Gastroesophageal sphincter (tissue), 4 donors: ENCODE measurements around the gene MC2R. TPM values are rescaled to one million over a fixed set of nuclear protein-coding genes. Genes with fewer than 3 reads are reported as not detected.

Source experiments
- ATAC-seq: fragments of 150-250 bp; one replicate; pipeline ENCODE4 v1.9.1; 2016; ENCODE audit warnings: mild to moderate bottlenecking, moderate library complexity
- H3K27ac ChIP-seq, 4 donors: fragments of 200-600 bp; sonication (generic) in 3 of 4; 1 replicate in 3 of 4; 2 replicates in 1 of 4; pipeline ENCODE4 v1.5.1; 2016 to 2019
- H3K27me3 ChIP-seq: fragments of 200-600 bp; sonication (generic); one replicate; pipeline ENCODE4 v1.5.1; 2019
- H3K36me3 ChIP-seq, 2 donors: fragments of 200-600 bp; sonication (generic); one replicate each; pipeline ENCODE4 v1.5.1; 2019; ENCODE audit warnings: control low read depth in 1 of 2
- H3K4me1 ChIP-seq, 3 donors: fragments of 200-600 bp; sonication (generic); 1 replicate in 2 of 3; 2 replicates in 1 of 3; pipeline ENCODE4 v1.5.1; 2016 to 2019; ENCODE audit warnings: control low read depth in 2 of 3
- H3K4me3 ChIP-seq, 2 donors: fragments of 200-600 bp; sonication (generic); one replicate each; pipeline ENCODE4 v1.5.1; 2019; ENCODE audit warnings: mild to moderate bottlenecking in 1 of 2, moderate library complexity in 1 of 2
- H3K9me3 ChIP-seq, 3 donors: fragments of 200-600 bp; sonication (generic); one replicate each; pipeline ENCODE4 v1.5.1; 2017 to 2019; ENCODE audit warnings: control low read depth in 2 of 3
- CTCF ChIP-seq, 4 experiments: fragments of 200-600 bp in 2 of 4; fragments of 450-650 bp in 2 of 4; sonication (generic) in 1 of 4; IDR thresholded peaks; one replicate each; pipeline ENCODE4 v1.5.1; 2017 to 2019; ENCODE audit warnings: antibody characterized with exemption in 4 of 4, mild to moderate bottlenecking in 2 of 4, moderate library complexity in 2 of 4
- EP300 ChIP-seq: sonication (generic); formaldehyde crosslinking; IDR thresholded peaks from one replicate; pipeline ENCODE4 v1.6.1; 2017; ENCODE audit warnings: antibody characterized with exemption, mild to moderate bottlenecking
- POLR2A ChIP-seq, 2 donors: fragments of 450-650 bp; IDR thresholded peaks; one replicate each; pipeline ENCODE4 v1.6.1; 2017; ENCODE audit warnings: antibody characterized with exemption in 2 of 2, mild to moderate bottlenecking in 2 of 2, moderate library complexity in 1 of 2
- POLR2AphosphoS5 ChIP-seq: sonication (generic); formaldehyde crosslinking; IDR thresholded peaks from one replicate; pipeline ENCODE4 v1.6.1; 2017; ENCODE audit warnings: antibody characterized with exemption
- WGBS, 2 donors: methylation state at CpG; one replicate each; pipeline ENCODE4 v1.1.5; 2018; ENCODE audit warnings: low coverage in 1 of 2; 5-methylcytosine and 5-hydroxymethylcytosine counted together
- total RNA-seq, 4 donors: library from RNA; depleted of rRNA; stranded (reverse); fragments of >200 nt; gene quantifications; one replicate each; pipeline ENCODE4 v1.1.0, GENCODE V29; 2016

The MC2R gene
- total RNA-seq, 4 donors from 2014 or later = not detected

- peaks cover 0 to 6% (median 0%) of the 10 kb centered on the region in 3 donors for H3K9me3 ChIP-seq
- ATAC-seq = no peak
- no peaks in the 10 kb centered on the region for H3K4me1 ChIP-seq
- 13 to 50% methylated on average over 1 of the region's 1 CpG for WGBS, 2 donors
- H3K4me3 ChIP-seq = no peak overlapping the region
- no peaks in the 10 kb centered on the region for H3K36me3 ChIP-seq
- TF ChIP-seq POLR2A (IDR thresholded peaks at IDR 0.05) (no peak), POLR2AphosphoS5 (no peak), EP300 (no peak), CTCF (IDR thresholded peaks at IDR 0.05) (no peak)
- no peak overlapping the region for H3K27ac ChIP-seq
- H3K27me3 ChIP-seq = peaks cover 5% of the 10 kb centered on the region
Observed at GRCh38 chr18:13900633-13901032, 14.7 kb downstream of the MC2R start.

GRCh38 chr18:13895505-13896033 lies 19.8 kb downstream of the MC2R start:
- H3K27ac ChIP-seq = no peak overlapping the region
- H3K4me1 ChIP-seq = no peaks in the 10 kb centered on the region
- peaks cover 5% of the 10 kb centered on the region for H3K27me3 ChIP-seq
- WGBS, 2 donors = 64 to 78% methylated on average over 6 of the region's 6 CpGs
- no peak overlapping the region for H3K4me3 ChIP-seq
- H3K36me3 ChIP-seq = no peaks in the 10 kb centered on the region
- H3K9me3 ChIP-seq = peaks cover 0 to 5% (median 0%) of the 10 kb centered on the region in 3 donors
- TF ChIP-seq POLR2AphosphoS5 (no peak), EP300 (no peak), CTCF (IDR thresholded peaks at IDR 0.05) (no peak), POLR2A (IDR thresholded peaks at IDR 0.05) (no peak)
- ATAC-seq = no peak

- Histone ChIP-seq H3K27me3 (peaks cover 5% of the 10 kb centered on the region), H3K36me3 (no peaks in the 10 kb centered on the region), H3K4me3 (no peak overlapping the region), H3K27ac (no peak overlapping the region), H3K9me3 (no peaks in the 10 kb centered on the region), H3K4me1 (no peaks in the 10 kb centered on the region)
- no peak for TF ChIP-seq EP300
- TF ChIP-seq CTCF (IDR thresholded peaks at IDR 0.05) = no peak
- TF ChIP-seq POLR2A (IDR thresholded peaks at IDR 0.05) = no peak
- no peak for TF ChIP-seq POLR2AphosphoS5
- WGBS, 2 donors = 58 to 75% methylated on average over 2 to 5 of the region's 5 CpGs
- ATAC-seq = no peak
Observed at GRCh38 chr18:13894531-13894930, 20.8 kb downstream of the MC2R start.

- H3K27me3 ChIP-seq = peaks cover 5% of the 10 kb centered on the region
- WGBS, 2 donors = 0 to 40% methylated on average over 1 of the region's 3 CpGs
- no peak for ATAC-seq
- TF ChIP-seq POLR2AphosphoS5 (no peak), EP300 (no peak), POLR2A (IDR thresholded peaks at IDR 0.05) (no peak), CTCF (IDR thresholded peaks at IDR 0.05) (no peak)
- no peaks in the 10 kb centered on the region for H3K4me1 ChIP-seq
- no peak overlapping the region for H3K27ac ChIP-seq
- no peaks in the 10 kb centered on the region for H3K36me3 ChIP-seq
- H3K4me3 ChIP-seq = no peak overlapping the region
- H3K9me3 ChIP-seq = no peaks in the 10 kb centered on the region
Observed at GRCh38 chr18:13893418-13893760, 21.9 kb downstream of the MC2R start.

- Histone ChIP-seq H3K9me3 (no peaks in the 10 kb centered on the region), H3K27me3 (no peaks in the 10 kb centered on the region), H3K36me3 (no peaks in the 10 kb centered on the region), H3K4me3 (no peak overlapping the region), H3K4me1 (no peaks in the 10 kb centered on the region), H3K27ac (no peak overlapping the region)
- 72 to 85% methylated on average over 4 to 5 of the region's 5 CpGs for WGBS, 2 donors
- ATAC-seq = no peak
- TF ChIP-seq POLR2AphosphoS5 (no peak), CTCF (IDR thresholded peaks at IDR 0.05) (no peak), POLR2A (IDR thresholded peaks at IDR 0.05) (no peak), EP300 (no peak)
Observed at GRCh38 chr18:13892098-13892497, 23.2 kb downstream of the MC2R start.
